Ectodermal cell (in vitro differentiated cells): Measurements from ENCODE around the gene EPHB2.

Experiments
- H3K27ac ChIP-seq: 2 replicates; pipeline ENCODE4 v1.7.0; 2013; ENCODE audit warnings: mild to moderate bottlenecking, low read depth, low read length; ENCODE audit not compliant: insufficient read depth, poor library complexity, severe bottlenecking
- H3K27me3 ChIP-seq: 2 replicates; pipeline ENCODE4 v1.7.0; 2013; ENCODE audit warnings: mild to moderate bottlenecking, low read length; ENCODE audit not compliant: insufficient read depth, control insufficient read depth, poor library complexity, severe bottlenecking
- H3K36me3 ChIP-seq: one replicate; pipeline ENCODE4 v1.7.0; 2013; ENCODE audit warnings: low read length; ENCODE audit not compliant: control insufficient read depth, insufficient read depth
- H3K4me1 ChIP-seq: one replicate; pipeline ENCODE4 v1.7.0; 2013; ENCODE audit warnings: low read length; ENCODE audit not compliant: control insufficient read depth, insufficient read depth
- H3K4me3 ChIP-seq: 2 replicates; pipeline ENCODE4 v1.7.0; 2013; ENCODE audit warnings: low read depth, low read length, control low read depth; ENCODE audit not compliant: insufficient read depth
- H3K9me3 ChIP-seq: 2 replicates; pipeline ENCODE4 v1.7.0; 2013; ENCODE audit warnings: mild to moderate bottlenecking, low read length, moderate library complexity; ENCODE audit not compliant: control insufficient read depth
- WGBS, 2 experiments: methylation state at CpG; one replicate each; pipeline ENCODE4 v1.1.7; 2013; ENCODE audit warnings: missing lambda C conversion rate in 2 of 2; 5-methylcytosine and 5-hydroxymethylcytosine counted together

EPHB2 gene

DNA sequence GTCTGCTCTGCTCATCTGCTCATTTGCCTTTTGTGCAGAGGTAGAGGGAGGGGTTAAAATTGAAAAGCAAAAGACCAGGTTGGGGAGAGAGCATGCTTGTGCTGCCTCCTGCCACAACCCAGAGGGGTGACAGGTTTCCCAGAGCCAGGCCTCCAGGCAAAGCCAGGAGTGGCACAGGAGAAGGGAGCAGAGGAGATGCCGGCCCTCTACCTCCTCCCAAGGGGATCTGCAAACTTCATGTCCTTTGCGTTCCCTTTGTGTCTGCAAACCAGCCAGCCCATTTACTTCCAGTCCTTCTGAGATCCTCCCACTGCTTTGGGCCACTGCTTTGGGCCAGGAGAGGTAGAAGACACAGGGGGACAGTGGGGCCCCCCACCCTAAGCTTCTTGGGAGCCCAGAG is 67.8 kb downstream of the EPHB2 start:
- H3K27ac ChIP-seq, result no peak overlapping the region
- WGBS, 2 experiments, result 63 to 70% methylated on average over 2 of the region's 2 CpGs

DNA sequence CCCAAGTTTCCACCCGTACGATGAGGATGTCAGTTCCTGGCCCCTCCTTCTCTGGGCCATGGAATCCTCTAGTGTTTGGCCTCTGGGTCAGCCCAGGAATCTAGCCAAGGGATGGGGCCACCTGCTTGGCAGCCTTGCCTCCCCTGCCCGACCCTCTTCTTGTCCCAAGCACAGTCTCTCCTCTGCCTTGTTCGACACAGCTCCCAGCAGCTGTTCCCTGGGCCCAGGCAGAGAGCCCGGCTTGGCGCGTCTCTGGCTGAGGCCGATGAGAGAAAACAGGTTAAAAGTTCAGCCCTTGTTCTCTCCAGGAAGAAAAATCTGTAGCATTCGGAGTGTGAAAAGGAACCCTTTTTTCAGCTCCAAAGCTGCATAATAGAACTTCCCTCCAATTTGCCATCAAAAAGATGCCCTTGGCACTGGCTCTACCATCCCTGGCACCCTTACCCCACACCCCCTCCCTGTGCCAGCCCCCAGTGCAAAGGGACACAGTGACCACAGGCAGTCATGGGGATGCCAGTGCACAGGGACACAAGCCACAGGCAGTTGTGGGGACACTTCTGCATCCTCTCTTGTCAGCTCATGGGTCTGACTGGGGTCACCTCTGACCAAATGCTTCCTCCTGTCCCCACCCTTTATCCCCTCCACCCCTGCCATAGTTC is 68.4 kb downstream of the EPHB2 start:
- no peaks in the 10 kb centered on the region for H3K9me3 ChIP-seq
- no peak overlapping the region for H3K27ac ChIP-seq
- no peaks in the 10 kb centered on the region for H3K27me3 ChIP-seq
- no peaks in the 10 kb centered on the region for H3K36me3 ChIP-seq
- no peak overlapping the region for H3K4me3 ChIP-seq
- WGBS, 2 experiments, result 65 to 66% methylated on average over 9 of the region's 9 CpGs
- H3K4me1 ChIP-seq, result peaks cover 34% of the 10 kb centered on the region

More for the DNA sequence above, 67.8 kb downstream of the EPHB2 start:
- Histone ChIP-seq H3K4me3 (no peak overlapping the region), H3K27me3 (no peaks in the 10 kb centered on the region), H3K4me1 (peaks cover 34% of the 10 kb centered on the region), H3K36me3 (no peaks in the 10 kb centered on the region), H3K9me3 (no peaks in the 10 kb centered on the region)

- Histone ChIP-seq H3K9me3 (no peaks in the 10 kb centered on the region), H3K27me3 (no peaks in the 10 kb centered on the region), H3K27ac (no peak overlapping the region), H3K4me1 (peaks cover 34% of the 10 kb centered on the region), H3K36me3 (no peaks in the 10 kb centered on the region), H3K4me3 (no peak overlapping the region)
- 83 to 84% methylated on average over 14 of the region's 14 CpGs for WGBS, 2 experiments
These were observed 70.1 kb downstream of the EPHB2 start for GRCh38 chr1:22780696-22781095.

DNA sequence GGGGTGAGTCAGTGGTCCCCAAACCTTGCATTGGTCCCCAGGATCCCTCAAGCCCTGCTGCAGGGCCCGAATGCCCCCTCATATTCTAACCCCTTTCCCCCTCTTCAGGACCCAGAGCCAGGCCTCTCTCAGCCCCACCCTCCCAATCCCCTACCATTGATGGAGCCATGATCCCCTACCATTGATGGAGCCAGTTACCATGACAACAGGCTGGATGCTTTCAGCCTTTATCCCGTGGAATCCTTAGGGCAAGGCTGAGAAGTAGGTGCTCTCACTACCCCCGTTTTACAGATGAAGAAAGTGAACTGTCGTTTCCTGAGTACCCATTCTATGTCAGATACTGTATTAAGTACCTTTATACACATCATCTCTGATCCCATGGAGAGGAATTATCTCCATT is 70.8 kb downstream of the EPHB2 start:
- peaks cover 28% of the 10 kb centered on the region for H3K4me1 ChIP-seq
- 79 to 80% methylated on average over 4 of the region's 4 CpGs for WGBS, 2 experiments
- no peaks in the 10 kb centered on the region for H3K9me3 ChIP-seq
- H3K27ac ChIP-seq, result no peak overlapping the region
- no peaks in the 10 kb centered on the region for H3K36me3 ChIP-seq
- no peak overlapping the region for H3K4me3 ChIP-seq
- H3K27me3 ChIP-seq, result no peaks in the 10 kb centered on the region

DNA sequence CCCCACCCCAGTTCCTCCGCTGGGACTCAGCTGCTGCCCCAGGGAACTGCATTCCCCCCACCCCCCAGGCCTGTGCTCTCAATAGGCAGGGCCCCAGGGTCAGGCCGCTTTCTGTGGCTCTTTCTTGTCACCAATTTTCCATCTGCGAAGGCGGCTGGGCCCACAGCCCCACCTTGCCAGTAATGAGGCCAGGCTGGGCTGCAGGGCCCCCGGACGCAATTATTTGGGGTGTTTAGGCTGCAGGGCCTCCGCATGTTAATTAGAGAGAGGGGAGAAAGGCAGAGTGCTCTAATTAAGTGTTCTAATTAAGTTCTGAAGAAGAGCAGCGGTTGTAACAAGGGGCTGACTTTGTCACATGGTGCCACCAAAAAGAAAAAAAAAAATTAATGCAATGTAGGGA is 71.8 kb downstream of the EPHB2 start:
- no peaks in the 10 kb centered on the region for H3K27me3 ChIP-seq
- peaks cover 28% of the 10 kb centered on the region for H3K4me1 ChIP-seq
- no peak overlapping the region for H3K4me3 ChIP-seq

DNA sequence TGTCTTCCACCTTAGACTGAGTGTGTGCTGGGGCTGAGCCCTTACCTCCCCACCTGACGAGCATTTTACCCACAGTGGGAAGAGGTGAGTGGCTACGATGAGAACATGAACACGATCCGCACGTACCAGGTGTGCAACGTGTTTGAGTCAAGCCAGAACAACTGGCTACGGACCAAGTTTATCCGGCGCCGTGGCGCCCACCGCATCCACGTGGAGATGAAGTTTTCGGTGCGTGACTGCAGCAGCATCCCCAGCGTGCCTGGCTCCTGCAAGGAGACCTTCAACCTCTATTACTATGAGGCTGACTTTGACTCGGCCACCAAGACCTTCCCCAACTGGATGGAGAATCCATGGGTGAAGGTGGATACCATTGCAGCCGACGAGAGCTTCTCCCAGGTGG is 73.7 kb downstream of the EPHB2 start:
- H3K9me3 ChIP-seq, result no peaks in the 10 kb centered on the region
- H3K4me1 ChIP-seq, result peaks cover 24% of the 10 kb centered on the region
- H3K27me3 ChIP-seq, result no peaks in the 10 kb centered on the region
- no peak overlapping the region for H3K4me3 ChIP-seq
- H3K27ac ChIP-seq, result no peak overlapping the region
- H3K36me3 ChIP-seq, result no peaks in the 10 kb centered on the region
- 96 to 97% methylated on average over 19 of the region's 19 CpGs for WGBS, 2 experiments

More for the DNA sequence above, 71.8 kb downstream of the EPHB2 start:
- Histone ChIP-seq H3K9me3 (no peaks in the 10 kb centered on the region), H3K36me3 (no peaks in the 10 kb centered on the region), H3K27ac (no peak overlapping the region)
- 36 to 47% methylated on average over 8 of the region's 8 CpGs for WGBS, 2 experiments

- Histone ChIP-seq H3K36me3 (no peaks in the 10 kb centered on the region), H3K4me1 (peaks cover 24% of the 10 kb centered on the region), H3K4me3 (no peak overlapping the region), H3K27me3 (no peaks in the 10 kb centered on the region), H3K27ac (no peak overlapping the region), H3K9me3 (no peaks in the 10 kb centered on the region)
- 96 to 97% methylated on average over 27 of the region's 27 CpGs for WGBS, 2 experiments
These were observed 74.1 kb downstream of the EPHB2 start for GRCh38 chr1:22784737-22785136.

- 100% methylated on average over 1 of the region's 1 CpG for WGBS, 2 experiments
- Histone ChIP-seq H3K4me1 (peaks cover 32% of the 10 kb centered on the region), H3K4me3 (no peak overlapping the region), H3K27ac (no peak overlapping the region), H3K27me3 (no peaks in the 10 kb centered on the region), H3K36me3 (no peaks in the 10 kb centered on the region), H3K9me3 (no peaks in the 10 kb centered on the region)
These were observed 75.5 kb downstream of the EPHB2 start for GRCh38 chr1:22786101-22786500.

DNA sequence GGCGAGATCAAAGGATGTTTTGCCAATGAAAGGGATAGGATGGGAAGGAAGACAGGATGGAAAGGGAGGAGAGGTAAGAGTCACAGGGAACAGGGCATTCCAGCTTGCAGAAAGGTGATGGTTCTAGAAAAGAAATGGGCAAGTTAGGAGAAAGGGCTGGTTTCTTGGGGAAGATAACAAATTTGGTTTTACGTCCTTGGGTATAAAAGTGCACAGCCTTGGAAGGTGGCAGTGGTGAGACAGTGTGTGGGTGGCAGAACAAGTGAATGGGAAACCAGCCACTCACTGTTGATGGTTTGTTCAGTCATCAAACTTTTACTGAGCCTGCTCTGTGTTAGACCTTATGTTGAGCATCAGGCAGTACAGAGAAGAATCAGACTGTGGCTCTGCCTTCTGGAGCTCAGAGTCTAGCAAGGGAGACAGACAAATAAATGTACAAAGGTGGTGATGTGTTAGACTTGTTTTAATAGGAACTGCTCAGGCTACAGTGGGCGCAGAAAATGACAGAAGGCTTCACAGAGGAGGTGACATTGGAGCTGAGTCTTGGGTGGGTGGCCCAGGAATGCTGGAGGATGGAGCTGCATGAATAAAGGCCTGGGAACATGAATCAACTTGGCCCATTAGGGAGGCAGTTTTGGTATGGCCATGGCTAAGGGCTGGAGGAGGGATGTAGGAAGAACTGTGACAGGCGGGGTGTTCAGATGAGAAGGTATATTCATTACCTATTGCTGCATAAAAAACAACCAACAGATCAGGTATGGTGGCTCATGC is 76.3 kb downstream of the EPHB2 start:
- 92 to 95% methylated on average over 4 of the region's 4 CpGs for WGBS, 2 experiments
- Histone ChIP-seq H3K27me3 (no peaks in the 10 kb centered on the region), H3K27ac (no peak overlapping the region), H3K4me1 (peaks cover 28% of the 10 kb centered on the region), H3K4me3 (no peak overlapping the region), H3K36me3 (no peaks in the 10 kb centered on the region), H3K9me3 (no peaks in the 10 kb centered on the region)

DNA sequence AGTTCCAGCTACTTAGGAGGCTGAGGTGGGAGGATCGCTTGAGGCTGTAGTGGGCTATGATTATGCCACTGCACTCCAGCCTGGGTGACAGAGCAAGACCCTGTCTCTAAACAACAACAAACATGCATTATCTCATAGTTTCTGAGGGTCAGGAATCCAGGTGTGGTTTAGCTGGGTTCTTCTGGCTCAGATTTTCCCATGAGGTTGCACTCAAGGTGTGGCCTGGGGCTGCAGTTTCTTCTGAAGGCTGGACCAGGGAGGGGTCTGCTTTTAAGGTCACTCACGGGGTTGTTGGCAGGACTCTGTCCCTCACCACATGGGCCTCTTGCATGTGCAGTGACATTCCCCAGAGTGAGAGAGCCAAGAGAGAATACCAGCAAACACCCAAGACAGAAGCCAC is 77.0 kb downstream of the EPHB2 start:
- Histone ChIP-seq H3K4me1 (peaks cover 21% of the 10 kb centered on the region), H3K27ac (no peak overlapping the region), H3K36me3 (no peaks in the 10 kb centered on the region), H3K27me3 (no peaks in the 10 kb centered on the region), H3K9me3 (no peaks in the 10 kb centered on the region), H3K4me3 (no peak overlapping the region)
- 92 to 93% methylated on average over 2 of the region's 2 CpGs for WGBS, 2 experiments
